Tibial nerve (tissue), 4 donors: ENCODE results near the gene INTS1. TPM values are rescaled to one million over a fixed set of nuclear protein-coding genes. Genes with fewer than 3 reads are reported as not detected.

Source experiments
- DNase-seq, 2 donors: peaks; one replicate each; pipeline ENCODE4 v3.0.0-alpha.2; 2019; ENCODE audit warnings: low spot score in 2 of 2
- H3K27ac ChIP-seq, 4 donors: fragments of 200-600 bp; sonication (generic) in 3 of 4; one replicate each; pipeline ENCODE4 v1.5.1; 2017 to 2019; ENCODE audit warnings: mild to moderate bottlenecking in 1 of 4
- H3K27me3 ChIP-seq, 2 donors: fragments of 200-600 bp; sonication (generic) in 1 of 2; one replicate each; pipeline versions ENCODE4 v1.5.1 to v1.6.0; 2017 to 2019
- H3K36me3 ChIP-seq, 3 donors: fragments of 200-600 bp; sonication (generic); one replicate each; pipeline ENCODE4 v1.5.1; 2018 to 2019
- H3K4me1 ChIP-seq, 4 donors: fragments of 200-600 bp; sonication (generic) in 3 of 4; one replicate each; pipeline ENCODE4 v1.5.1; 2017 to 2019
- H3K4me3 ChIP-seq, 4 donors: fragments of 200-600 bp; sonication (generic) in 3 of 4; one replicate each; pipeline ENCODE4 v1.5.1; 2017 to 2019; ENCODE audit warnings: mild to moderate bottlenecking in 1 of 4, moderate library complexity in 1 of 4
- H3K9me3 ChIP-seq, 4 donors: fragments of 200-600 bp; sonication (generic) in 3 of 4; one replicate each; pipeline ENCODE4 v1.5.1; 2017 to 2019
- CTCF ChIP-seq, 5 experiments: fragments of 200-600 bp in 3 of 5; fragments of 450-650 bp in 2 of 5; sonication (generic) in 3 of 5; IDR thresholded peaks; one replicate each; pipeline ENCODE4 v1.5.1; 2016 to 2019; ENCODE audit warnings: antibody characterized with exemption in 5 of 5, mild to moderate bottlenecking in 3 of 5, moderate library complexity in 2 of 5
- EP300 ChIP-seq, 2 donors: sonication (generic); formaldehyde crosslinking; IDR thresholded peaks; one replicate each; pipeline ENCODE4 v1.6.1; 2017; ENCODE audit warnings: antibody characterized with exemption in 2 of 2, mild to moderate bottlenecking in 1 of 2
- POLR2A ChIP-seq, 2 donors: fragments of 450-650 bp; IDR thresholded peaks; one replicate each; pipeline ENCODE4 v1.6.1; 2017; ENCODE audit warnings: antibody characterized with exemption in 2 of 2, mild to moderate bottlenecking in 2 of 2, moderate library complexity in 2 of 2
- WGBS, 2 donors: methylation state at CpG; one replicate each; pipeline ENCODE4 v1.1.5; 2018; 5-methylcytosine and 5-hydroxymethylcytosine counted together
- total RNA-seq, 4 donors: library from RNA; depleted of rRNA; stranded (reverse); fragments of >200 nt; gene quantifications; one replicate each; pipeline ENCODE4 v1.1.0, GENCODE V29; 2016

INTS1 gene
- total RNA-seq, 4 donors from 2014 or later, result 45.7 to 81.6 (median 52.3) TPM

DNA sequence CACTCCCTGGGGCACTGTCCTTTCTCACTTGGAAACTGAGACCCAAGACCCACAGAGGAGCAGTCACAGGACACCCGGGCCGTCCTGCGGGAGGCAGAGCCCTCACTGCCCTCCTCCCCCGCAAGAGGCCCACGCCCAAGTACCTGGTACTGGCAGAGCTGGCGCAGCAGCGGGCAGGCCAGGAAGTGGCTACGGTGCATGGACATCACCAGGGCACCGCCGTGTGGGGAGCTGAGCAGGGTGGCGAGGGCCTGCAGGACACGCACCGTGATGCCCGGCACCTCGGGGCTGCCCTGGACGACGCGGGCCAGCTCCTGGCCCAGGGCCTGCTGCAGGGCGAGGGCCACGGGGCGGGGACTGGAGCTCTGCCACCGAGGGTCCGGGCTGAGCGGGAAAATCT is 24.9 kb downstream of the INTS1 start:
- Histone ChIP-seq H3K4me3 (no peak overlapping the region), H3K36me3 (peaks cover 6 to 100% (median 41%) of the 10 kb centered on the region in 3 donors), H3K4me1 (peaks cover 0 to 5% (median 1%) of the 10 kb centered on the region in 4 donors), H3K27me3 (no peaks in the 10 kb centered on the region), H3K27ac (no peak overlapping the region), H3K9me3 (no peaks in the 10 kb centered on the region)
- TF ChIP-seq EP300 (IDR thresholded peaks at IDR 0.05), result no peak
- no peak for TF ChIP-seq POLR2A (IDR thresholded peaks at IDR 0.05)
- no peak for TF ChIP-seq CTCF (IDR thresholded peaks at IDR 0.05)
- DNase-seq, result no peak
- WGBS, 2 donors, result 75 to 79% methylated on average over 17 to 24 of the region's 24 CpGs

DNA sequence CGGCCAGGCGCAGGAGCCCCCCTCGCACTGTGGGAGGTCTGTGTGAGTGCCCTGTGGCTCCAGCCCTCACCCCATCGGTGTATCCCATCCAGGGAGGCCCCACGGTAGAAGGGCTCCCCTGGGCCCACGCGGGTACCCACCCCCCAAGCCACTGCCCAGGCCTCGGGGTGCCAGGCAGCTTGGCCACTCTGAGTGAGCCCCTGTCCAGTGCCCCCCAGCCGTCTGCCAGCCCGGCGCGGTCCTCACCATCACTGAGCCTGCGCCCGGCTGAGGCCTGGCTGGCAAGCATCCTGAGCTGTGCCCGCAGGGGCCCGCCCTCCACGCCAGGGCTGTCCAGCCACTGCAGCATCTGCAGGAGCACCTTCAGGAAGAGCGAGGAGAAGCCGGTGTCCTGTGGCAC is 25.7 kb downstream of the INTS1 start:
- TF ChIP-seq CTCF (IDR thresholded peaks at IDR 0.05) (no peak), POLR2A (IDR thresholded peaks at IDR 0.05) (no peak), EP300 (IDR thresholded peaks at IDR 0.05) (no peak)
- H3K9me3 ChIP-seq, result no peaks in the 10 kb centered on the region
- WGBS, 2 donors, result 86 to 93% methylated on average over 13 to 14 of the region's 19 CpGs
- H3K4me3 ChIP-seq, result no peak overlapping the region
- H3K27me3 ChIP-seq, result no peaks in the 10 kb centered on the region
- no peak overlapping the region for H3K27ac ChIP-seq
- H3K4me1 ChIP-seq, result peaks cover 0 to 13% (median 4%) of the 10 kb centered on the region in 4 donors
- no peak for DNase-seq
- H3K36me3 ChIP-seq, result peaks cover 6 to 100% (median 35%) of the 10 kb centered on the region in 3 donors

- Histone ChIP-seq H3K27me3 (no peaks in the 10 kb centered on the region), H3K27ac (no peak overlapping the region), H3K9me3 (no peaks in the 10 kb centered on the region), H3K4me1 (peaks cover 0 to 14% (median 4%) of the 10 kb centered on the region in 4 donors), H3K4me3 (no peak overlapping the region), H3K36me3 (peaks cover 6 to 100% (median 42%) of the 10 kb centered on the region in 3 donors)
- 83 to 87% methylated on average over 10 to 15 of the region's 15 CpGs for WGBS, 2 donors
- TF ChIP-seq CTCF (IDR thresholded peaks at IDR 0.05) (no peak), EP300 (IDR thresholded peaks at IDR 0.05) (no peak), POLR2A (IDR thresholded peaks at IDR 0.05) (no peak)
- DNase-seq, result no peak
These were observed 27.3 kb downstream of the INTS1 start for GRCh38 chr7:1476859-1477258.

DNA sequence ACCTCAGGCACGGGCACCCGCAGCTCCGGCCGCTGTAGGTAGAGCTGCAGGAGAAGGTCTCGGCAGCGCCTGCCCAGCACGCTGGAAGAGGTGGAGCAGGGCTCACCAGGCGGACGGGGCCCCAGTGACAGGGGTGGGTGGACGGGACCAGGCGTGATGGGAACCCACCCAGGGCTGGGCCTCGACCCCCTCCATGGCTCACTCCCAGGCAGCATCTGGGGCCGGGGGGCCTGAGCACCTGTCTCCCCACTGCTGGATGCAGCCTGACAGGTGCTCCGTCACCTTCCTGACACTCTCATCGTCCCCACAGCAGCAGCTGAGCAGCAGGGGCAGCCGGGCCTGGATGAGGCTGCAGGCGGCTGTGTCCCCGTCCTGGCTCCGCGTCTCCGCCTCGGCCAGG is 28.2 kb downstream of the INTS1 start:
- no peaks in the 10 kb centered on the region for H3K9me3 ChIP-seq
- 88 to 96% methylated on average over 10 to 21 of the region's 22 CpGs for WGBS, 2 donors
- no peak for DNase-seq
- H3K27me3 ChIP-seq, result no peaks in the 10 kb centered on the region
- H3K4me1 ChIP-seq, result peaks cover 0 to 14% (median 4%) of the 10 kb centered on the region in 4 donors
- H3K36me3 ChIP-seq, result peaks cover 6 to 100% (median 42%) of the 10 kb centered on the region in 3 donors
- no peak overlapping the region for H3K4me3 ChIP-seq
- TF ChIP-seq EP300 (IDR thresholded peaks at IDR 0.05), result no peak
- no peak for TF ChIP-seq POLR2A (IDR thresholded peaks at IDR 0.05)
- no peak for TF ChIP-seq CTCF (IDR thresholded peaks at IDR 0.05)
- no peak overlapping the region for H3K27ac ChIP-seq

DNA sequence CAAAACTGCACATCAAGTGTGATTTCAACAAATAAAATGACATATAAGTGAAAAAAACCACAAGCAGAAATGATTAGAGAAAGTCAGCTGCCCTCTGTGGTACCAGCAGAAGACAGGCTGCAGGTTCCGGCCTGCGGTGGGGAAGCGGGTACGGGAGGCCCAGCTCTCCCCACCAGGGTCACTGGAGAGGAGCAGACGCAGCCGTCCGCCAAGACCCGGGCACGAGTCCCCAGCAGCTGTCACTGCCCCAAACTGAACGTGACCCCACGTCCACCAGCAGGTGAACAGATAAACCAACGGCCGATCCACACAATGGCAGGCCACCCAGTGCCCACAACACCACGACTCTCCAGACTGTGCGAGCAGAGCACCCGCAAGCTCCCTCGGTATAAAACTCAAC is 28.8 kb downstream of the INTS1 start:
- Histone ChIP-seq H3K9me3 (no peaks in the 10 kb centered on the region), H3K4me1 (peaks cover 0 to 14% (median 4%) of the 10 kb centered on the region in 4 donors), H3K36me3 (peaks cover 6 to 100% (median 44%) of the 10 kb centered on the region in 3 donors), H3K27ac (no peak overlapping the region), H3K27me3 (no peaks in the 10 kb centered on the region), H3K4me3 (no peak overlapping the region)
- no peak for TF ChIP-seq CTCF (IDR thresholded peaks at IDR 0.05)
- TF ChIP-seq POLR2A (IDR thresholded peaks at IDR 0.05), result no peak
- TF ChIP-seq EP300 (IDR thresholded peaks at IDR 0.05), result no peak
- WGBS, 2 donors, result 93 to 95% methylated on average over 17 of the region's 17 CpGs
- DNase-seq, result no peak
